ENCODE measurements around the gene ERCC6L2.

Gene ERCC6L2

DNA sequence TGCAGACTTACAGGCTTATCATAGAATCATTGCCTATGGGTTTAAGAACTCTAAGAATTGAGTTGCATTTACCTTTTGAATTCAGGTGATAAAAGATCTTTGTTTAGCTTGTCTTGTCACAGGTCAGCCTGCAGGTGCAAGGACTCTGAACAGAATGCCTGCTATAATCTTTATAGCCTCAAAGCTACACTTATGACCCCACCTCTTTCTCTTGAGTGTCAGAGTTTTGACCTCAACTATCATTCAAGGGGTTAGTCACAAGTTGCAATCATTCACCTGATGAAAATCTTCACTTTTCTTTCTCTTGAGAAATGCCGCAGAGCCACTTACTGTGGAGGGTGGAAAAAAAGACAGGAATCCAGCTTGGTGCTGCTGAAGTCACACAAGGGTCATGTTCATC is 49.5 kb downstream of the ERCC6L2 start:
- no peak for DNase-seq (ENCODE audit: low read depth)

DNA sequence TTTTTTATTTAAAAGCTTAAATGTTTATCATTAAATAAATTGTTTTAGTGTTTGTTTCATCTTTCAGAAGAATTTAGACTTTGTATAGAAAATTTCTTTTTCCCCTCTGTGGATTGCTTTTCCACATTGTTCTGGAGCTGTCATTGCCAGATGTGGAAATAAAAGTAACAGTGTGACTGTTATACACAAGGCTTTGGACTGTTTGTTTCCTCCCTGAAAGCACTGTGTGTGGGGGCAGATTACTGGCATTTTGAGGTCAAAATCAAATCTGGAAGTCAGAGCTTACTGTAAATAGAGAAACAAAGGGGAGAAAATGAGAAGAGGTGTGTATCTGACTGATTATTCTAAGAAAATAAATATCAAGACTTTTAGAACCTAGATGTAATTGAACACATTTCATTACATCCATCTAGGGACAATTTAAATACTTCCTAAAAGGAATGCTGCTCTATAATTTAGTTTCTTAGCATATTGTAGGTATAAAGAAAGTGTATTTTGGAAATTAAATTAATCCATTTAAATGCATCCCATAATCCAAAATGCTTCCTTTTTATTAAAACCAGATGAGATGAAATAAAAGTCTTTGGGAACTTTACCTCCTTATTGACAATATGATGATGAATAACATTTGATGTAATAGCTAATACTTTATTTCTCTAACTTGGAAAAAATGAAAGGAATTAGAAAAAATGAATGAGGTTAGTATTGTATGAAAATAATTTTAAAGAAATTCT is 51.9 kb downstream of the ERCC6L2 start:
- no peak for DNase-seq (ENCODE audit: low read depth)

- DNase-seq (ENCODE audit: low read depth) = no peak
These were observed 54.8 kb downstream of the ERCC6L2 start for GRCh38 chr9:95930277-95930676.

DNA sequence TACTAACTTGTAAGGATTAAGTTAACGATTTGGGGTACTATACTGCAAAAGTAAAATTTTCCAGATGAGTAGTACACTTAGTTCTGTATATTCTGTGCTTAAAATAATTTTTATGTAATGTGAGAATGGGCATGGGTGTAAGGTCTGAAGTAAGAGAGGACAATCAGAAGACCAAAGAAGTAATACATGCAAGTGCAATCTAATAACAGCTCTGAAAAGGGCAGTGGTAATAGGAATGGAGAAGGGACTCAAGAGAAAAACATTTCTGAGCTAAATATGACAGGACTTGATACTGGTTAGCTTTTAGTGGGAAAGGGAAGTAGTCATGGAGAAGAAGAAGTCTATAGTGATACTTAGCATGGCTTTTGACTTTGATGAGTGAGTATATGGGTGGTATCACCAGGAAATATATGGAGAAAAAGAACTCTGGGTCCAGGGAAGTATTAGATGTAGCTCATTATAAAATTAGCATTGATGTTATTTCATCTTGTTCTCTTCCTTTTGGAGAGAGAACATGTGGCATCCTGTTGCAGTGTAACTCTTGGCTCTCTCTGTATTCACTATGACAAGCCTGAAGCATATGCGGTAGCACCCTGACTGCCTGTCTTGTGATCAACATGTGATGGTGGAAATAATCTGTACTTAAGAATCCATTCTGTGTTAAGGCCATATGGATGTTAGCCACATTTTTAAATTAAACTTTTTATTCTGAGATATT is 60.5 kb downstream of the ERCC6L2 start:
- no peak for DNase-seq (ENCODE audit: low read depth)

DNA sequence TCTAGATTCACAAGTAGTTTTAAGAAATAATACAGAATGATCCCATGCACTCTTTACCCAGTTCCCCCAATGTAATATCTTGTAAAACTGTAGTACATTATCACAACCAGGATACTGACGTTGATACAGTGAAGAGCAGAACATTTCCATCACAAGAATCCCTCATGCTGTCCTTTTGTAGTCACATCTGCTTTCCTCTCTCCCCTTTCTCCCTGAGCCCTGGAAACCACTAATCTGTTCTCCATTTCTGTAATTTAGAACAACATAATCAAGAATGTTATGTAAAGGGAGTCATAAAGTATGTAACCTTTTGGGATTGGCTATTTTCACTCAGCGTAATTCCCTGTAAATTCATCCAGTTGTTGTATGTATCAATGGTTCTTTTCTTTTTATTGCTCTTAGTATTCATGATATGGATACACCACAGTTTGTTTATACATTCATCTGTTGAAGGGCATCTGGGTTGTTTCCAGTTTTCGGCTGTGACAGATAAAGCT is 61.1 kb downstream of the ERCC6L2 start:
- no peak for DNase-seq (ENCODE audit: low read depth)

- no peak for DNase-seq (ENCODE audit: low read depth)
These were observed 61.6 kb downstream of the ERCC6L2 start for GRCh38 chr9:95937131-95937530.

DNA sequence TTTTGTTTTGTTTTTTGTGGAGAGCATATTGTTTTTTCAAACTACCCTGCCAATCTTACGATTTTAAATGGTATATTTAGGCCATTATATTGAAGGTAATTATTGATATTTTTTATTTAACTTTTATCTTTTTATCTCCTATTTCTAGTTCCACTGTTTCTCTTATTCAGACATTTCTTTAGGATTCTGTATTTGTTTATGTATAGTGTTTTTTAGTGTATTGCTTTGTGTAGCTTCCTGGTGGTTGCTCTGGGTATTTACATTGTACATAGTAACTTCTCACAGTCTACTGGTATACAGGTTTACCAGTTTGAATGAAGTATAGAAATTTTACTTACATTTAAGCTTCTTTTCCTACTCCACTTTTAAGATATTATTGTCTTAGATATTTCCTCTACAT is 63.2 kb downstream of the ERCC6L2 start:
- no peak for DNase-seq (ENCODE audit: low read depth)

GRCh38 chr9:95939472-95939871 is 64.0 kb downstream of the ERCC6L2 start:
- DNase-seq (ENCODE audit: low read depth) = no peak

DNA sequence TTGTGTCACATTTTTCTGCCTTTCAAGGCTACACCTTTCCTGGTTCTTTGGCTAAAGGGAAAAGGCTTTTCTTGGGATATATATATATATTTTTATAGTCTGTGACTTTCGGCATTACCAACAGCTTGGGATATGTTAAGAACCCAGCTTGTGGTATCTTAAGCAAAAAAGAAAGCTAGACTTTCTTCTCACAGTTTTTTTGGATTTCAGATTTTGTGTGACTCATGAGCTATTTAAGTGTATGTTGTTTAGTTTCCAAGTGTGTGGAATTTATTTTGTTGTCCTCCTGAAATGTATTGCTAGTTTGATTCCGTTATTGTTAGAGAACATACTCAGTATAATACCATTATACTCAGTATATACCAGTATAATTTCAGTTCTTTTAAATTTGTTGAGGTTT is 64.8 kb downstream of the ERCC6L2 start:
- no peak for DNase-seq (ENCODE audit: low read depth)

DNA sequence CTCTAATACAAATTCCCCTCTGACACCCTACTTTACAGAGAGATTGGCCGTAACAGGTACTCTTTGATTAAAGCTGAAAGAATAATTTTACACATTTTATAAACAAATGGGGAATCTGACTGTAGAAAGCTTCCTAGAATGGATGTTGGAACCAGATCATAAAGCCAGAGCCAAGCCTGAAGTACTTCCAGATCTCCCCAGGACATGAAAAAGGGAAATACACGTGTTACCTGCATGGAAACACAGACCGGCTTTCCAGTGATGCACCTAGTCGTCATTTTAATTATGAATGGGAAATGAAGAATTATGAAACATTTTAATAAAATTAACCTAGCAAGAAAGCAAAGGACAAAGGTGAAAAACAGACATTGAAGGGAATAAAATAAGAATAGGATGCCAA is 66.5 kb downstream of the ERCC6L2 start:
- no peak for DNase-seq (ENCODE audit: low read depth)

GRCh38 chr9:95947118-95947517 is 71.6 kb downstream of the ERCC6L2 start:
- no peak for DNase-seq (ENCODE audit: low read depth)

- no peak for DNase-seq (ENCODE audit: low read depth)
These were observed 77.0 kb downstream of the ERCC6L2 start for GRCh38 chr9:95952471-95952870.

DNA sequence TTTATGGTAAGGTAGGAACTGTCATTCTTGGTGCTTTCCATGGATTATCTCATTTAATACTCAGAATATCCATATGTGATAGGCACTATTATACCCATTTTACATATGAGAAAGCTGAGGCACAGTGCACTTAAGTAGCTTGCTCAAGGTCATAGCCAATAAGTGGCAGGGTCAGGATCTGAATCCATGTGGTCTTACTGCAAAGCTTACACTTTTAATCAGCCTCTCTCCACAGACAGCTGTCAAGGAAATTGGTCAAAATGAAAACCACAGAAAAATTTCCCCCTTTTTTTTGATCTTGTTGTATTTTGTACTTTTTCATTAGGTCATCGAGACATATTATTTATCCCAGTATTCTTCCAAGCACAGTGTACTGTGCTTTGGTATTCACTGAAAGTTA is 78.5 kb downstream of the ERCC6L2 start:
- DNase-seq (ENCODE audit: low read depth) = no peak

DNA sequence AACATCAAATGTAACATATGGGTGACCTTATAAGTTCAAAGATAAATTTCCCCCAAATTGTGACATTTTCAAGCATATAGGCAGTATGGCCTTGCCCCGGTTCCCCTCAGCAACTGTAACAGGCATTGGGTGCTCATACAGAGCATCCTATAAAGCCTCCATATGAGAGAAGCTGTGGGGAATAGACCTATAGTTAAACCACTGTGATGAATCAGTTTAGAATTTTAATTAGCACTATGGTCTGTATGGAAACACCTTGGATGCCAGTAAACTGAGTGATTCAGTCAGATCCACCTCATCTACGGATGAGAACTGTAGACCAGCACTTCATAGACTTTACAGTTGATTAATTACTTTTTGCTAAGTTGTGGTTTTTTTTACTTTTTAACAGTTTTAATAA is 79.4 kb downstream of the ERCC6L2 start:
- DNase-seq (ENCODE audit: low read depth) = no peak

DNA sequence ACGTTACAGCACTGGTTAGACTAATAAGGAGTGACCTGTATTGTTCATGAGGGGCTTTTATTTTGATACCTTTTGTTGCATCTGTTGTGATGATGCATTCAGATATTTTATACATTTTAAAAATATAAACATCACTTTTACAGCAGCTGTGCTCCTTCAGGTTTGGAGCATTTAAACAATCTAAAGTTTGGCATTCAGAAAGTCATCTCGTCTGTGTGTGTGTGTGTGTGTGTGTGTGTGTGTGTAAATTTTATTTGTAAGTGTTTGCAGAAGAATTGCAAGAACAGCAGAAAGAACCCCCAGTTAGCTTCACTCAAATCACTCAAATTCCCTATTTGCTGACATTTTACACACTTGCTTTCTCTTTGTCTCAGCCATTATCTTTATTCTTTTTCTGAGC is 87.4 kb downstream of the ERCC6L2 start:
- no peak for DNase-seq (ENCODE audit: low read depth)

- DNase-seq (ENCODE audit: low read depth) = no peak
These were observed 88.2 kb downstream of the ERCC6L2 start for GRCh38 chr9:95963659-95964058.

- no peak for DNase-seq (ENCODE audit: low read depth)
These were observed 90.8 kb downstream of the ERCC6L2 start for GRCh38 chr9:95966306-95966705.

GRCh38 chr9:95970317-95970716 is 94.8 kb downstream of the ERCC6L2 start:
- DNase-seq (ENCODE audit: low read depth) = no peak

DNA sequence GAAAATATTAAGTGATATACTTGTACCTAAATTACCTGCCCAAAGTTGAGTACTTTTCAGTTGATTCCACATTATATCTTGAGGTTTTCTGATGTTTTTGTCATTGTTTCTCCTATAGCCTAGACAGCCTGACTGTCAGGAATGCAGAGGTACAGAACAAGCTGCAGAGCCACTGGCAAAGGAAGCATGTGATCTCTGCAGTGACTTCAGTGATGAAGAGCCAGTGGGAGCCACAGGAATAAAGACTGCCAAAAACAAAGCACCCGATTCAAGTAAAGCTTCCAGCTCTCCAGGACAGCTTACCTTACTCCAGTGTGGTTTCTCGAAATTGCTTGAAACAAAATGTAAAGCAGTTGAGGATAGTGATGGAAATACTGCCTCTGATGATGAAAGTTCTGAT is 96.3 kb downstream of the ERCC6L2 start:
- no peak for DNase-seq (ENCODE audit: low read depth)

GRCh38 chr9:95974389-95974788 is 98.9 kb downstream of the ERCC6L2 start:
- no peak for DNase-seq (ENCODE audit: low read depth)

DNA sequence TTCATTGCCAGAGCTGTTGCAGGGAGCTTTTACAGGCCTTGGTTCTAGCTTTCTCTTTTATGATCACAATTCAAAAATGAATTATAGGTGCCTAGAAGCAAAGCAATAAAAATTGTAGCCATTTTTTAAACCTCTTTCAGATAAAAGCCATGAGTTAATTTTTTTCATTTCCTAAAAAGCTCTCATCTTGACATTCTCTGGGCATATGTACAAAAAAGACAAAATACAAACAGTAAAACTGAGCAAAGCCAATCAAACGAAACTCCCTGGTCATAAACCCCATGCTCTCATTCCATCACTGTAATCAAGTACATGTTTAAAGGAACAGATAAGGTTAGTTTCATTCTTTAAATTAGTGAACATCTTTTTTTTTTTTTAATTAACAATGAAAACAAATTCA is 101.9 kb downstream of the ERCC6L2 start:
- no peak for DNase-seq (ENCODE audit: low read depth)

- DNase-seq (ENCODE audit: low read depth) = no peak
These were observed 102.6 kb downstream of the ERCC6L2 start for GRCh38 chr9:95978106-95978505.

DNA sequence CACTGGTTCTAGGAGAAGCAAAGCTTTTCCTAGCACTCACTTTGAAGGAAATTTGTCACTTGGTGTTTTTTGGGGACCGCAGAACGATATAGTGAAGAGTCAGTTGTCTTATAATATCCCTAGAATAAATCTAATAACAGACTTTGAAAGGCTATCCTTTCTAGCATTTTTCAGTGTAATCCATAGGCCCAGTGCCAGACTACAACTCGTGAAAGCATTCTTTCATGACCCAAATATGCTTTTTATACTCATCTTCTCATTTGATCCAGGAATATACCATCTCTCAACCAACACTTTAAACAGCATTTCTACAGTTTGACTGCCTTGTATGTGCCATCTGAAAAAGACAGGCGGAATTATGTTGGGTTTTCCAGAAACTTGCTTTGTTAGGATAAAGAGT is 104.0 kb downstream of the ERCC6L2 start:
- no peak for DNase-seq (ENCODE audit: low read depth)

All from HS-27A (cell line).